H1 (cell line): ENCODE results near the gene METRNL. TPM values are rescaled to one million over a fixed set of nuclear protein-coding genes. Genes with fewer than 3 reads are reported as not detected.

Experiments
- CHD1 ChIP-seq: IDR thresholded peaks from 2 replicates; pipeline ENCODE4 v1.6.1; 2012; ENCODE audit warnings: low read depth, low read length, improper control_type of control experiment
- EGR1 ChIP-seq: IDR thresholded peaks from 2 replicates; pipeline ENCODE4 v1.6.1; 2011; ENCODE audit warnings: low read depth, low read length, borderline replicate concordance
- FOSL1 ChIP-seq: IDR thresholded peaks from 2 replicates; pipeline ENCODE4 v1.6.1; 2011; ENCODE audit warnings: mild to moderate bottlenecking, low read depth, low read length, moderate library complexity; ENCODE audit not compliant: insufficient read depth
- JUN ChIP-seq: IDR thresholded peaks from 2 replicates; pipeline ENCODE4 v1.6.1; 2011; ENCODE audit warnings: low read depth, mild to moderate bottlenecking, improper control_type of control experiment, low read length
- KDM1A ChIP-seq: fragments of 200-600, 300-600 bp; sonication (generic); IDR thresholded peaks from 2 replicates; pipeline ENCODE4 v1.7.1; 2016; ENCODE audit warnings: mild to moderate bottlenecking, low read length, borderline replicate concordance
- SAP30 ChIP-seq: fragments of 300-600 bp; sonication (generic); IDR thresholded peaks from 2 replicates; pipeline ENCODE4 v1.7.1; 2012; ENCODE audit warnings: low read length, moderate library complexity, mild to moderate bottlenecking, inconsistent platforms; ENCODE audit not compliant: insufficient read depth, insufficient replicate concordance
- TEAD4 ChIP-seq: IDR thresholded peaks from 2 replicates; pipeline ENCODE4 v1.6.1; 2012; ENCODE audit warnings: low read depth, low read length, inconsistent platforms, mixed read lengths
- polyA plus RNA-seq, 7 experiments: library from polyadenylated mRNA; depleted of rRNA in 3 of 7; stranded (reverse) in 5 of 7; unstranded in 2 of 7; fragments of >200 nt in 5 of 7; fragments of 200-250 nt in 2 of 7; gene quantifications; 1 replicate in 5 of 7; 2 replicates in 1 of 7; 4 replicates in 1 of 7; pipeline versions ENCODE4 v1.2.1 to v1.2.3, GENCODE V29; 2011 to 2013; ENCODE audit warnings: missing spikeins in 2 of 7, mixed read lengths in 2 of 7
- total RNA-seq: library from RNA; stranded (reverse); fragmentation: NEBNext Ultra II Directional; extraction: Animal tissue kit (Norgen Biotek cat#: 25700); gene quantifications from 2 replicates; pipeline ENCODE4 v1.2.1, GENCODE V29; 2021

METRNL gene
- total and polyA plus RNA-seq, 2 of the 8 experiments (the other 6 are each of a cell fraction or from before 2014, with no cell fraction given) = 13.9 to 14.2 TPM

- TF ChIP-seq FOSL1 (no peak), EGR1 (no peak), CHD1 (no peak), SAP30 (no peak), KDM1A (no peak), TEAD4 (no peak), JUN (no peak)
Observed at GRCh38 chr17:83061586-83061985, 17.8 kb upstream of the METRNL start (continued).
